Endothelial cell of umbilical vein (primary cell): ENCODE results near the gene STXBP2. TPM values are rescaled to one million over a fixed set of nuclear protein-coding genes. Genes with fewer than 3 reads are reported as not detected.

ENCODE experiments used
- BruUV-seq: library from RNA; stranded (reverse); fragments of 400-500 nt; replicated peaks from 2 replicates; lab custom pipeline; 2021; lab: Mats Ljungman, UMichigan
- CTCF ChIA-PET: fragments of 300-600, 350-600 bp; sonication (Branson Sonifier 250); formaldehyde crosslinking; loops from one replicate; lab custom pipeline; 2021; ENCODE audit warnings: antibody characterized with exemption, inconsistent platforms; lab: Charles Lee
- POLR2A ChIA-PET: fragments of 300-600, 350-600 bp; sonication (Branson Sonifier 250); formaldehyde crosslinking; loops from one replicate; lab custom pipeline; 2021; ENCODE audit warnings: antibody characterized with exemption, inconsistent platforms; lab: Charles Lee
- DNase-seq: peaks from one replicate; pipeline ENCODE4 v3.0.0-alpha.2; 2011; ENCODE audit warnings: low read depth, low spot score
- FAIRE-seq: peaks from 2 replicates; lab custom pipeline; 2011; peaks lifted over from hg19 to GRCh38; lab: Jason Lieb, UNC
- H2AFZ ChIP-seq: 2 replicates; pipeline ENCODE4 v1.6.0; 2012; ENCODE audit warnings: low read depth, low read length, control low read depth, inconsistent platforms
- H3K27ac ChIP-seq: 2 replicates; pipeline ENCODE4 v1.5.1; 2011; ENCODE audit warnings: low read depth, mild to moderate bottlenecking, control low read depth, low read length, moderate library complexity; ENCODE audit not compliant: insufficient read depth
- H3K27me3 ChIP-seq, 2 experiments: 2 replicates each; pipeline versions ENCODE4 v1.6.0 to v1.6.1; 2011; ENCODE audit warnings: low read length in 2 of 2, mixed read lengths in 1 of 2; ENCODE audit not compliant: control insufficient read depth in 2 of 2, insufficient read depth in 2 of 2
- H3K36me3 ChIP-seq, 2 experiments: 2 replicates in 1 of 2; 3 replicates in 1 of 2; pipeline ENCODE4 v1.5.1; 2011; ENCODE audit warnings: low read length in 2 of 2, mild to moderate bottlenecking in 1 of 2, moderate library complexity in 1 of 2; ENCODE audit not compliant: control insufficient read depth in 2 of 2, insufficient read depth in 2 of 2; ENCODE audit errors: extremely low read depth in 1 of 2
- H3K4me1 ChIP-seq: 3 replicates; pipeline ENCODE4 v1.5.1; 2011; ENCODE audit warnings: mild to moderate bottlenecking, low read length; ENCODE audit not compliant: control insufficient read depth, insufficient read depth; ENCODE audit errors: extremely low read depth
- H3K4me2 ChIP-seq: 2 replicates; pipeline ENCODE4 v1.6.1; 2011; ENCODE audit warnings: low read length, control low read depth, mixed read lengths; ENCODE audit not compliant: insufficient read depth
- H3K4me3 ChIP-seq, 3 experiments: fragments of 200-600 bp in 1 of 3; sonication (generic), shearing (Covaris generic) in 1 of 3; replicated peaks in 1 of 3; 2 replicates each; pipeline ENCODE4 v1.5.1; 2011 to 2016; ENCODE audit warnings: control low read depth in 3 of 3, low read length in 3 of 3, mild to moderate bottlenecking in 2 of 3, inconsistent platforms in 1 of 3, low read depth in 1 of 3, moderate library complexity in 1 of 3; ENCODE audit not compliant: insufficient read depth in 1 of 3
- H3K79me2 ChIP-seq: 2 replicates; pipeline ENCODE4 v1.6.0; 2012; ENCODE audit warnings: low read length, inconsistent platforms; ENCODE audit not compliant: control insufficient read depth, insufficient read depth
- H3K9ac ChIP-seq: replicated peaks from 2 replicates; pipeline ENCODE3; 2011; ENCODE audit warnings: low read length, control low read depth; ENCODE audit not compliant: insufficient read depth; ENCODE audit errors: extremely low read depth
- H3K9me1 ChIP-seq: replicated peaks from 3 replicates; pipeline ENCODE4 v1.6.0; 2011; ENCODE audit warnings: mild to moderate bottlenecking, low read length; ENCODE audit not compliant: control insufficient read depth, insufficient read depth; ENCODE audit errors: extremely low read depth
- H3K9me3 ChIP-seq: replicated peaks from 2 replicates; pipeline ENCODE4 v1.5.1; 2012; ENCODE audit warnings: low read length, inconsistent platforms; ENCODE audit not compliant: control insufficient read depth, insufficient read depth
- H4K20me1 ChIP-seq: replicated peaks from 2 replicates; pipeline ENCODE3; 2011; ENCODE audit warnings: mild to moderate bottlenecking, low read length; ENCODE audit not compliant: control insufficient read depth, insufficient read depth; ENCODE audit errors: extremely low read depth
- CTCF ChIP-seq, 2 donors: IDR thresholded peaks; 1 replicate in 1 of 2; 2 replicates in 1 of 2; pipeline ENCODE4 v1.5.1; 2011; ENCODE audit warnings: low read length in 2 of 2, mild to moderate bottlenecking in 2 of 2, moderate library complexity in 2 of 2, control low read depth in 1 of 2, inconsistent platforms in 1 of 2, low read depth in 1 of 2; ENCODE audit not compliant: insufficient read depth in 1 of 2; ENCODE audit errors: extremely low read depth in 1 of 2
- EZH2 ChIP-seq: IDR thresholded peaks from 2 replicates; pipeline ENCODE4 v1.6.1; 2012; ENCODE audit warnings: borderline replicate concordance, low read depth, mild to moderate bottlenecking, moderate library complexity, low read length, inconsistent platforms; ENCODE audit not compliant: severe bottlenecking
- FOS ChIP-seq: IDR thresholded peaks from 2 replicates; pipeline ENCODE4 v1.6.1; 2011; ENCODE audit warnings: mild to moderate bottlenecking, low read length, moderate library complexity, borderline replicate concordance; ENCODE audit not compliant: insufficient read depth
- GATA2 ChIP-seq: IDR thresholded peaks from 2 replicates; pipeline ENCODE4 v1.7.0; 2011; ENCODE audit warnings: low read depth, mild to moderate bottlenecking, moderate library complexity, mixed read lengths, low read length; ENCODE audit not compliant: insufficient read length, insufficient read depth
- JUN ChIP-seq: IDR thresholded peaks from 2 replicates; pipeline ENCODE4 v1.6.1; 2011; ENCODE audit warnings: borderline replicate concordance, low read depth; ENCODE audit not compliant: insufficient read length, insufficient read depth
- MAX ChIP-seq: IDR thresholded peaks from 2 replicates; pipeline ENCODE4 v1.6.1; 2011; ENCODE audit not compliant: insufficient read depth, insufficient read length
- MYC ChIP-seq: IDR thresholded peaks from one replicate; pipeline ENCODE4 v1.6.1; 2011; ENCODE audit warnings: mild to moderate bottlenecking, low read depth, low read length
- POLR2A ChIP-seq: IDR thresholded peaks from 2 replicates; pipeline ENCODE4 v1.6.1; 2012; ENCODE audit warnings: low read depth, mild to moderate bottlenecking, control low read depth, low read length
- POLR2AphosphoS5 ChIP-seq: IDR thresholded peaks from 2 replicates; pipeline ENCODE4 v1.6.1; 2012; ENCODE audit warnings: low read depth, mild to moderate bottlenecking, control low read depth, low read length, moderate library complexity; ENCODE audit not compliant: insufficient read depth
- dilution Hi-C: fragments of 300-500 bp; cut with MboI; formaldehyde crosslinking; loops from one replicate; pipeline ENCODE4 v1.15.0; 2019; ENCODE audit warnings: low sequenced_read_pairs; ENCODE audit not compliant: extremely low pct_ligation_motif_present
- intact Hi-C: fragments of 100-400 bp; cut with micrococcal nuclease; formaldehyde crosslinking; loops from one replicate; pipeline ENCODE4 v1.10.0; 2022
- polyA plus RNA-seq, 4 experiments: library from polyadenylated mRNA; depleted of rRNA in 3 of 4; stranded (reverse) in 3 of 4; unstranded in 1 of 4; fragments of >200 nt; gene quantifications; 2 replicates each; pipeline versions ENCODE4 v1.2.1 to v1.2.3, GENCODE V29; 2011 to 2012; ENCODE audit warnings: missing spikeins in 1 of 4
- total RNA-seq: library from RNA; stranded (reverse); gene quantifications from 2 replicates; pipeline ENCODE4 v1.2.3, GENCODE V29; 2021

STXBP2 gene
- total and polyA plus RNA-seq, 2 donors (not counting 3 experiments of a cell fraction or from before 2014, with no cell fraction given): 70.0 to 105 TPM

- dilution Hi-C loops (no loop called here), intact Hi-C loops (no loop called here)
- no TSS peak for BruUV-seq
- no peaks in the 10 kb centered on the region for H3K36me3 ChIP-seq
- CTCF ChIA-PET: interaction anchor here (0.8 to 3.8 kb wide), 4 partner anchors 13 to 197 kb away, joined by 3 to 23 read pairs (median 8); partner anchors contain the start of gene TRAPPC5
- no peak overlapping the region for H3K9ac ChIP-seq
- no peak overlapping the region for H3K4me3 ChIP-seq
- H3K4me2 ChIP-seq: peak overlapping the region; percentile 4
- H2AFZ ChIP-seq: peak overlapping the region; percentile 86
- no peaks in the 10 kb centered on the region for H3K79me2 ChIP-seq
- FAIRE-seq: peak; percentile 46
- H3K27ac ChIP-seq: peak overlapping the region; percentile 23
- peaks cover 14% of the 10 kb centered on the region for H3K4me1 ChIP-seq
- POLR2A ChIA-PET: no interaction called here
- no peaks in the 10 kb centered on the region for H3K9me3 ChIP-seq
- no peaks in the 10 kb centered on the region for H4K20me1 ChIP-seq
- TF ChIP-seq JUN (peak; percentile 16), GATA2 (no peak)
- no peaks in the 10 kb centered on the region for H3K27me3 ChIP-seq
- no peaks in the 10 kb centered on the region for H3K9me1 ChIP-seq
- DNase-seq: peak; percentile 15
These were observed 18.7 kb downstream of the STXBP2 start for GRCh38 chr19:7655581-7655980.

GRCh38 chr19:7657131-7657751, 20.3 kb downstream of the STXBP2 start:
- BruUV-seq: no TSS peak
- Histone ChIP-seq H3K9me3 (no peaks in the 10 kb centered on the region), H3K27me3 (no peaks in the 10 kb centered on the region), H3K27ac (no peak overlapping the region), H3K9ac (no peak overlapping the region), H3K79me2 (no peaks in the 10 kb centered on the region), H3K36me3 (no peaks in the 10 kb centered on the region), H3K4me1 (peaks cover 11% of the 10 kb centered on the region), H2AFZ (no peak overlapping the region), H3K4me2 (no peak overlapping the region), H3K4me3 (no peak overlapping the region), H4K20me1 (no peaks in the 10 kb centered on the region), H3K9me1 (no peaks in the 10 kb centered on the region)
- FAIRE-seq: no peak
- intact Hi-C loops (no loop called here), dilution Hi-C loops (no loop called here)
- TF ChIP-seq CTCF (IDR thresholded peaks at IDR 0.05; ENCODE audit: extremely low read depth in 1 of 2, insufficient read depth in 1 of 2, low read depth in 1 of 2, low read length in 2 of 2) (no peak), FOS (no peak), POLR2AphosphoS5 (no peak), POLR2A (no peak), GATA2 (no peak), MYC (no peak), JUN (no peak), MAX (no peak), EZH2 (no peak)
- no peak for DNase-seq
- POLR2A ChIA-PET: no interaction called here
- CTCF ChIA-PET: interaction anchor here (1.5 to 3.8 kb wide), 3 partner anchors 23 to 142 kb away, joined by 5 to 23 read pairs (median 11); partner anchors contain the start of gene TRAPPC5
